BJ (cell line): Measurements from ENCODE around the gene SERPINC1. TPM values are rescaled to one million over a fixed set of nuclear protein-coding genes. Genes with fewer than 3 reads are reported as not detected.
"Not testable (repeated sequence)": the region's sequence is repeated elsewhere in the genome, so short reads cannot be mapped to it uniquely, and the experiment has no call there.

Experiments
- CTCF ChIA-PET: fragments of 350-600 bp; formaldehyde crosslinking; extraction: SDS; loops from one replicate; lab custom pipeline; 2021; ENCODE audit warnings: antibody characterized with exemption, inconsistent platforms; lab: Yijun Ruan, JAX
- POLR2A ChIA-PET: fragments of 300-600 bp; sonication (Branson Sonifier 250); formaldehyde crosslinking; extraction: SDS; loops from one replicate; lab custom pipeline; 2021; ENCODE audit warnings: antibody characterized with exemption; lab: Charles Lee
- DNase-seq: peaks from one replicate; pipeline ENCODE4 v3.0.0-alpha.2; 2011; ENCODE audit warnings: low read depth
- H3K27me3 ChIP-seq: 2 replicates; pipeline ENCODE4 v1.6.0; 2011; ENCODE audit warnings: low read length; ENCODE audit not compliant: control insufficient read depth, insufficient read depth
- H3K36me3 ChIP-seq: 2 replicates; pipeline ENCODE4 v1.5.1; 2011; ENCODE audit warnings: low read length; ENCODE audit not compliant: control insufficient read depth, insufficient read depth
- H3K4me3 ChIP-seq: 2 replicates; pipeline ENCODE4 v1.5.1; 2011; ENCODE audit warnings: low read depth, mild to moderate bottlenecking, control low read depth, low read length
- CTCF ChIP-seq: IDR thresholded peaks from 2 replicates; pipeline ENCODE4 v1.5.1; 2011; ENCODE audit warnings: low read depth, mild to moderate bottlenecking, control low read depth, inconsistent platforms, low read length, moderate library complexity; ENCODE audit not compliant: insufficient read depth
- polyA plus RNA-seq: library from polyadenylated mRNA; depleted of rRNA; stranded (reverse); fragments of >200 nt; gene quantifications from 2 replicates; pipeline ENCODE4 v1.2.3, GENCODE V29; 2011

SERPINC1 gene
- polyA plus RNA-seq, 1 experiment: 0.05 TPM

DNA sequence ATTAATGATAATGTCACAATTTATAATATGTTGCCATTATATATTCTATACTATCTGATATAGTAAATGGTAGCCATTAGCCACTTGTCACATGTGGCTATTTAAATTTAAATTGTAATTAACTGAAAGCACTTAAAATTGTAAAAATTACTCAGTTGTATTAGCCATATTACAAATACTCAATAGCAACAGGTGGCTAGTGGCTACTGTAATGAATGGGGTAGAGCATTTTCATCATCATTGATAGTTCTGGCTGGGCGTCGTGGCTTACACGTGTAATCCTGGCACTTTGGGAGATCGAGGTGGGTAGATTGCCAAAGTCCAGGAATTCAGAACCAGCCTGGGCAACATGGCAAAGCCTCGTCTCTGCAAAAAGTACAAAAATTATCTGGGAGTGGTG is 32.4 kb downstream of the SERPINC1 start:
- ChIA-PET POLR2A (no interaction called here), CTCF (no interaction called here)
- Histone ChIP-seq H3K36me3 (peaks cover 6% of the 10 kb centered on the region), H3K4me3 (no peak overlapping the region), H3K27me3 (no peaks in the 10 kb centered on the region)
- TF ChIP-seq CTCF: no peak
- DNase-seq: no peak

DNA sequence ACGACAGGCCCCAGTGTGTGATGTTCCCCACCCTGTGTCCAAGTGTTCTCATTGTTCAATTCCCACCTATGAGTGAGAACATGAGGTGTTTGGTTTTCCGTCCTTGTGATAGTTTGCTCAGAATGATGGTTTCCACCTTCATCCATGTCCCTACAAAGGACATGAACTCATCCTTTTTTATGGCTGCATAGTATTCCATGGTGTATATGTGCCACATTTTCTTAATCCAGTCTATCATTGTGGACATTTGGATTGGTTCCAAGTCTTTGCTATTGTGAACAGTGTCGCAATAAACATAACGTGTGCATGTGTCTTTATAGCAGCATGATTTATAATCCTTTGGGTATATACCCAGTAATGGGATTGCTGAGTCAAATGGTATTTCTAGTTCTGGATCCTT is 36.0 kb downstream of the SERPINC1 start:
- CTCF ChIA-PET, H3K36me3 ChIP-seq, H3K27me3 ChIP-seq, POLR2A ChIA-PET, DNase-seq, H3K4me3 ChIP-seq: not testable (repeated sequence)

DNA sequence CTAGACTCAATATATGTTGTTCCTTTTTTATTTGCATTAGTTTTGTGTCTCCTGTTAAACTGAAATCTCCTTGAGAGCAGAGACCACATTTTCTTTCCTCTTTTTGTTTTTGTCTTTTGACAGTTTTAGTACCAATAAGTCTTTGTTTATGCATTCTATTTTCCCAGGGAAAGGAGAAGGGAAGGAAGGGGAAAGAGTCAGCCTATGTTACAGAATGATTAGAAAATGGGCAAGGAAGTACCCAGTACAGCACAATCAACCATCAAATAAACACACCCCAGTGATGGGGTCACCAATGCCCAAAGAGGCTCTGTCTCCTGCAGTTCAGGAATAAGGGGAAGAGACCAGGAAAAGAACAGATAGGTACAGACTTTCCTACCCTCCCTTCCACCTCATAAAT is 38.9 kb downstream of the SERPINC1 start:
- Histone ChIP-seq H3K27me3 (no peaks in the 10 kb centered on the region), H3K4me3 (no peak overlapping the region), H3K36me3 (no peaks in the 10 kb centered on the region; the same call in 1 of the 2 replicates)
- ChIA-PET CTCF (no interaction called here), POLR2A (interaction anchor here (0.7 kb wide), 1 partner anchor 457 kb away, joined by 4 read pairs; no protein-coding TSS in a partner anchor)
- no peak for TF ChIP-seq CTCF
- DNase-seq: no peak

- TF ChIP-seq CTCF: no peak
- POLR2A ChIA-PET: no interaction called here
- Histone ChIP-seq H3K27me3 (no peaks in the 10 kb centered on the region), H3K36me3 (no peaks in the 10 kb centered on the region; the same call in 1 of the 2 replicates), H3K4me3 (no peak overlapping the region)
- CTCF ChIA-PET: no interaction called here
- no peak for DNase-seq
Measured at GRCh38 chr1:173876732-173877131, 40.4 kb downstream of the SERPINC1 start.

DNA sequence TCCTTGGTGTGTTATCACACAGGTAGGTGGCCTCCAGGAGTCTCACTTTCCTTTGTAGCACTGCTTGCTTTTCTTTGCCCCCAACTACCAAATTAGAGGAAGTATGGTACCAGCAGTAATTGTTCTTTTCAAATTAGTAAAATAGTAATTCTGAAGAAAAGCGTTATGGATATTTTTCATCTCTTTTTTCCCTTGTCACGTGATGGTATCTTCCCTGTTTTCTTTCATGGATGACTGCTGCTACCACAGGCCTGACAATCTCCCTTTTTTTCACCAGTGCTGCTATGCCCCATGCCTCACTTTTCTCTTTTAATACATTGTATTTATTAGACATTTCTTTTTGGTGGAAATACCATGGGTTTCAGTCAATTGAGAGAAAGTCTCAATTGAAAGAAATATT is 45.6 kb downstream of the SERPINC1 start:
- ChIA-PET POLR2A (no interaction called here), CTCF (interaction anchor here (1.3 kb wide), 1 partner anchor 18 kb away, joined by 4 read pairs; no protein-coding TSS in a partner anchor)
- Histone ChIP-seq H3K27me3 (no peaks in the 10 kb centered on the region), H3K36me3 (peaks cover 2% of the 10 kb centered on the region), H3K4me3 (no peak overlapping the region)
- DNase-seq: no peak
- no peak for TF ChIP-seq CTCF

DNA sequence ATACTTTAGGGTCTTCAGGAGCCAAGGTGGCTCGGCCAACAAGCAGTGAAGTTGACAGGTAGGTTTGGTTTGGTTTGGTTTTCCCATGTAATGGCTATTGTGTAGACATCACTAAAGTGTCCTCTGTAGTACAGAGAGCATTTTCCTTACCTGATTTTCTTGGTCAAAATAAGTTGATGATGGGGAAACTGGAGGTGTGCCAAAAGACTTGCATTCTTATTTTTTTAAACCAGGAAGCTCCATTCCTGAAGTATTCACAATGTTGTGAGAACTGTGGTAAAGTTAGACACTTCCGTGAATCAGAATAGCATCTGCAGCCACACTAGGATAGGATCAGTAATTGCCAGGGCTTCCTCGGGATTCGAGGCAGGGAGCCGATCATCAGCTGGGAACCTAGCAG is 46.0 kb downstream of the SERPINC1 start:
- ChIA-PET POLR2A (no interaction called here), CTCF (interaction anchor here (1.3 kb wide), 1 partner anchor 18 kb away, joined by 4 read pairs; no protein-coding TSS in a partner anchor)
- no peak for DNase-seq
- H3K36me3 ChIP-seq: peaks cover 2% of the 10 kb centered on the region
- TF ChIP-seq CTCF: no peak
- H3K4me3 ChIP-seq: no peak overlapping the region
- H3K27me3 ChIP-seq: no peaks in the 10 kb centered on the region
